Keratinocyte (primary cell): ENCODE data around the gene CLPTM1L.

Experiments used
- CTCF ChIP-seq, 3 experiments: IDR thresholded peaks in 1 of 3; conservative IDR thresholded peaks in 1 of 3; optimal IDR thresholded peaks in 1 of 3; 2 replicates in 2 of 3; 3 replicates in 1 of 3; pipeline versions ENCODE3 to v1.5.1; 2011; ENCODE audit warnings: low read length in 3 of 3, mild to moderate bottlenecking in 3 of 3, moderate library complexity in 2 of 3, control low read depth in 1 of 3, inconsistent platforms in 1 of 3; ENCODE audit not compliant: insufficient read depth in 2 of 3; ENCODE audit errors: extremely low read depth in 1 of 3
- EZH2 ChIP-seq: IDR thresholded peaks from one replicate; pipeline ENCODE4 v1.6.1; 2012; ENCODE audit warnings: inconsistent platforms, mild to moderate bottlenecking, low read length, moderate library complexity

- TF ChIP-seq CTCF (optimal IDR thresholded peaks at IDR 0.05 in 1 of 3, IDR thresholded peaks at IDR 0.05 in 1 of 3, conservative IDR thresholded peaks at IDR 0.05 in 1 of 3; ENCODE audit: extremely low read depth in 1 of 3, insufficient read depth in 2 of 3, low read length in 3 of 3) (no peak), EZH2 (no peak)
Observed at GRCh38 chr5:1294206-1294834, 50.6 kb downstream of the CLPTM1L start.
